ENCODE data around the gene FOXN1. TPM values are rescaled to one million over a fixed set of nuclear protein-coding genes. Genes with fewer than 3 reads are reported as not detected.

The FOXN1 gene
- total RNA-seq, 1 donor from 2014 or later: not detected

- DNase-seq (ENCODE audit: low spot score): no peak
- Histone ChIP-seq H3K27ac (no peak overlapping the region), H2AFZ (replicated peaks) (no peak overlapping the region), H4K20me1 (ENCODE audit: low read depth) (peaks cover 22% of the 10 kb centered on the region), H3K36me3 (peaks cover 7% of the 10 kb centered on the region), H3K27me3 (peaks cover 11% of the 10 kb centered on the region), H3K79me2 (ENCODE audit: low read depth) (no peaks in the 10 kb centered on the region), H3K4me3 (no peak overlapping the region), H3K4me1 (no peaks in the 10 kb centered on the region), H3K9ac (no peak overlapping the region), H3K4me2 (no peak overlapping the region), H3K9me3 (ENCODE audit: low read depth) (no peaks in the 10 kb centered on the region), H3F3A (ENCODE audit: low read depth) (peaks cover 28% of the 10 kb centered on the region)
- H3K4me1 Mint-ChIP-seq: peaks cover 12% of the 10 kb centered on the region
- H3K27me3 Mint-ChIP-seq (ENCODE audit: insufficient read depth, low read depth): peaks cover 9% of the 10 kb centered on the region
- H3K9me3 Mint-ChIP-seq: no peaks in the 10 kb centered on the region
- H3K4me3 Mint-ChIP-seq: no peak overlapping the region
- H3K27ac Mint-ChIP-seq: no peak overlapping the region
- no peak for TF ChIP-seq EZH2phosphoT487 (IDR thresholded peaks at IDR 0.05)
- TF ChIP-seq EZH2 (IDR thresholded peaks at IDR 0.05): no peak
- peaks cover 23% of the 10 kb centered on the region for H3K36me3 Mint-ChIP-seq
Measured at GRCh38 chr17:28578246-28579195, 72.4 kb downstream of the FOXN1 start.

DNA sequence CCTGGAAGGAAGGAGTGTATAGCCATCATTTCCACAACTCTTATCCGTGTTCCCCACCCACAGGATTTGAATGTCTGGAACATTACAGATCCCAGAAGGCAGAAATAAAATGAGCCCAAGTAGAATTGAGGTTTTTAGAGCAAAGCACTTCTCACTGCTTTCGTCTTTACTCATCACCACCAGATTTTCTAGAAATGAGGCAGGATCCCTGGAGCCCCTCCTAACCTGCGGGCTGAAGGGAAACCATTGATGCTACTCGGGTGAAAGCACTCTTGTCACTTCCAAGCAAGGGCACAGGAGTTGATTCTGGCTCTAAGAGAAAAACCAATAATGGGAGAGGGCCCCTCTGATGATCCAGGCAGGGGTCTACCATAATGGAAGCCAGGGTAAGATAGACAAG lies 73.4 kb downstream of the FOXN1 start:
- H3K4me2 ChIP-seq: no peak overlapping the region
- peaks cover 7% of the 10 kb centered on the region for H3K27me3 Mint-ChIP-seq (ENCODE audit: insufficient read depth, low read depth)
- H3K4me1 Mint-ChIP-seq: peaks cover 12% of the 10 kb centered on the region
- H3K9ac ChIP-seq: no peak overlapping the region
- no peak overlapping the region for H2AFZ ChIP-seq (replicated peaks)
- no peaks in the 10 kb centered on the region for H3K4me1 ChIP-seq
- no peak for TF ChIP-seq EZH2 (IDR thresholded peaks at IDR 0.05)
- no peak for TF ChIP-seq CTCF (IDR thresholded peaks at IDR 0.05)
- no peak for TF ChIP-seq EZH2phosphoT487 (IDR thresholded peaks at IDR 0.05)
- H4K20me1 ChIP-seq (ENCODE audit: low read depth): peaks cover 22% of the 10 kb centered on the region
- H3K9me3 Mint-ChIP-seq: no peaks in the 10 kb centered on the region
- H3F3A ChIP-seq (ENCODE audit: low read depth): peaks cover 28% of the 10 kb centered on the region
- peaks cover 11% of the 10 kb centered on the region for H3K27me3 ChIP-seq
- H3K36me3 ChIP-seq: peaks cover 8% of the 10 kb centered on the region
- no peak for DNase-seq (ENCODE audit: low spot score)
- H3K4me3 Mint-ChIP-seq: no peak overlapping the region
- H3K36me3 Mint-ChIP-seq: peaks cover 26% of the 10 kb centered on the region
- H3K9me3 ChIP-seq (ENCODE audit: low read depth): no peaks in the 10 kb centered on the region
- no peak overlapping the region for H3K27ac ChIP-seq
- H3K4me3 ChIP-seq: no peak overlapping the region
- no peaks in the 10 kb centered on the region for H3K79me2 ChIP-seq (ENCODE audit: low read depth)
- no peak overlapping the region for H3K27ac Mint-ChIP-seq

GRCh38 chr17:28580959-28581358 lies 74.8 kb downstream of the FOXN1 start:
- Mint-ChIP-seq H3K27ac (no peak overlapping the region), H3K4me1 (peaks cover 11% of the 10 kb centered on the region), H3K36me3 (peaks cover 32% of the 10 kb centered on the region), H3K4me3 (no peak overlapping the region), H3K9me3 (no peaks in the 10 kb centered on the region), H3K27me3 (ENCODE audit: insufficient read depth, low read depth) (peaks cover 4% of the 10 kb centered on the region)
- no peak overlapping the region for H3K4me3 ChIP-seq
- H2AFZ ChIP-seq (replicated peaks): no peak overlapping the region
- H3K4me2 ChIP-seq: no peak overlapping the region
- H3K36me3 ChIP-seq: peaks cover 15% of the 10 kb centered on the region
- H3F3A ChIP-seq (ENCODE audit: low read depth): peaks cover 28% of the 10 kb centered on the region
- H3K27ac ChIP-seq: no peak overlapping the region
- peaks cover 3% of the 10 kb centered on the region for H3K27me3 ChIP-seq
- no peak for DNase-seq (ENCODE audit: low spot score)
- peaks cover 22% of the 10 kb centered on the region for H4K20me1 ChIP-seq (ENCODE audit: low read depth)
- H3K4me1 ChIP-seq: no peaks in the 10 kb centered on the region
- TF ChIP-seq EZH2phosphoT487 (IDR thresholded peaks at IDR 0.05) (no peak), EZH2 (IDR thresholded peaks at IDR 0.05) (no peak), CTCF (IDR thresholded peaks at IDR 0.05) (no peak)
- H3K79me2 ChIP-seq (ENCODE audit: low read depth): no peaks in the 10 kb centered on the region
- no peaks in the 10 kb centered on the region for H3K9me3 ChIP-seq (ENCODE audit: low read depth)
- H3K9ac ChIP-seq: no peak overlapping the region

DNA sequence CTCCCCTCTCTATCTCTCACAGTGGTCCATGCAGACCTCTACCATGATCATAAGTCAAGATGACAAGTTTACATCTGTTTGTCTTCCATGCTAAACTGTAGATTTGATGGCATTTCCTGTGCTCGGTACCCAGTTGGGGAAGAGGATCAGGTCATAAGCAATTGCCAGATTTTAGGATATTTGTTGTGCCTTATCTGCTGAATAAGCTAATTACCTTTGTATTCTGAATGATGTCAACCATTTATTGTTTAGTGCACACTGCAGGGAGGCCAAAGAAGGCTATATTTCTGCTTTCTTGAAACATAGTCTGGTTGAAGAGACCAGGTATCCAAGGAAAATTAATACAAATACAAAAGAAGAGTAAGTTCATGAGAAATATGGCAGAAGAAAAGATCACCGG lies 76.4 kb downstream of the FOXN1 start:
- Histone ChIP-seq H3K27me3 (no peaks in the 10 kb centered on the region), H3K9ac (no peak overlapping the region), H3K4me1 (no peaks in the 10 kb centered on the region), H3K36me3 (peaks cover 16% of the 10 kb centered on the region), H3F3A (ENCODE audit: low read depth) (peaks cover 21% of the 10 kb centered on the region), H2AFZ (replicated peaks) (no peak overlapping the region), H3K4me3 (no peak overlapping the region), H4K20me1 (ENCODE audit: low read depth) (peaks cover 15% of the 10 kb centered on the region), H3K9me3 (ENCODE audit: low read depth) (no peaks in the 10 kb centered on the region), H3K4me2 (no peak overlapping the region), H3K27ac (no peak overlapping the region), H3K79me2 (ENCODE audit: low read depth) (no peaks in the 10 kb centered on the region)
- H3K9me3 Mint-ChIP-seq: no peaks in the 10 kb centered on the region
- H3K4me3 Mint-ChIP-seq: no peak overlapping the region
- peaks cover 1% of the 10 kb centered on the region for H3K27me3 Mint-ChIP-seq (ENCODE audit: insufficient read depth, low read depth)
- TF ChIP-seq EZH2phosphoT487 (IDR thresholded peaks at IDR 0.05): no peak
- TF ChIP-seq CTCF (IDR thresholded peaks at IDR 0.05): no peak
- no peak for TF ChIP-seq EZH2 (IDR thresholded peaks at IDR 0.05)
- peaks cover under 1% of the 10 kb centered on the region for H3K4me1 Mint-ChIP-seq
- no peak overlapping the region for H3K27ac Mint-ChIP-seq
- no peak for DNase-seq (ENCODE audit: low spot score)
- peaks cover 34% of the 10 kb centered on the region for H3K36me3 Mint-ChIP-seq
